Upper lobe of right lung (tissue), 1 donor: ENCODE data around the gene DOCK1. TPM values are rescaled to one million over a fixed set of nuclear protein-coding genes. Genes with fewer than 3 reads are reported as not detected.

Experiments
- ATAC-seq: fragments of 200-7000 bp; cut with Tn5 transposase; one replicate; pipeline ENCODE4 v1.9.1; 2020; ENCODE audit warnings: mild to moderate bottlenecking, moderate library complexity
- DNase-seq: peaks from one replicate; pipeline ENCODE4 v3.0.0-alpha.2; 2020
- H3K27ac ChIP-seq: fragments of 200-600 bp; one replicate; pipeline ENCODE4 v1.8.0; 2022
- H3K27me3 ChIP-seq: fragments of 200-600 bp; one replicate; pipeline ENCODE4 v1.8.0; 2022; ENCODE audit warnings: mild to moderate bottlenecking
- H3K36me3 ChIP-seq: fragments of 200-600 bp; one replicate; pipeline ENCODE4 v1.8.0; 2022
- H3K4me1 ChIP-seq: fragments of 200-600 bp; one replicate; pipeline ENCODE4 v1.8.0; 2022
- H3K4me3 ChIP-seq: fragments of 200-600 bp; one replicate; pipeline ENCODE4 v1.8.0; 2022; ENCODE audit warnings: mild to moderate bottlenecking
- H3K9me3 ChIP-seq: fragments of 200-600 bp; one replicate; pipeline ENCODE4 v1.8.0; 2022
- CTCF ChIP-seq: fragments of 200-600 bp; IDR thresholded peaks from one replicate; pipeline ENCODE4 v1.8.0; 2022; ENCODE audit warnings: antibody characterized with exemption
- intact Hi-C: fragments of 100-400 bp; cut with DNase I; formaldehyde crosslinking; loops from one replicate; pipeline ENCODE4 v1.11.0; 2022
- total RNA-seq: library from RNA; stranded (reverse); fragmentation: NEBNext Ultra II Directional; extraction: Animal tissue kit (Norgen Biotek cat#: 25700); gene quantifications from one replicate; pipeline ENCODE4 v1.2.1, GENCODE V29; 2021
- donor health status: DM: no; HTN: yes; CAD: no; lungs with severe emphysema.

The DOCK1 gene
- total RNA-seq, 1 donor from 2014 or later, result 46.4 TPM

- no peak for TF ChIP-seq CTCF
- Histone ChIP-seq H3K9me3 (no peaks in the 10 kb centered on the region), H3K27me3 (no peaks in the 10 kb centered on the region), H3K4me3 (no peak overlapping the region), H3K4me1 (no peaks in the 10 kb centered on the region), H3K27ac (no peak overlapping the region), H3K36me3 (peaks cover 68% of the 10 kb centered on the region)
- intact Hi-C loops, result no loop called here
- no peak for ATAC-seq
- DNase-seq, result no peak
These were observed 130.6 kb downstream of the DOCK1 start for GRCh38 chr10:127035827-127036226.

- Histone ChIP-seq H3K4me3 (no peak overlapping the region), H3K36me3 (peaks cover 63% of the 10 kb centered on the region), H3K9me3 (no peaks in the 10 kb centered on the region), H3K27me3 (no peaks in the 10 kb centered on the region), H3K4me1 (no peaks in the 10 kb centered on the region), H3K27ac (no peak overlapping the region)
- TF ChIP-seq CTCF, result no peak
- intact Hi-C loops, result no loop called here
- ATAC-seq (no peak), DNase-seq (no peak)
These were observed 131.8 kb downstream of the DOCK1 start for GRCh38 chr10:127036987-127037386.

GRCh38 chr10:127039435-127039834, 134.2 kb downstream of the DOCK1 start:
- intact Hi-C loops, result no loop called here
- Histone ChIP-seq H3K9me3 (no peaks in the 10 kb centered on the region), H3K36me3 (peaks cover 48% of the 10 kb centered on the region), H3K27me3 (no peaks in the 10 kb centered on the region), H3K27ac (no peak overlapping the region), H3K4me3 (no peak overlapping the region), H3K4me1 (no peaks in the 10 kb centered on the region)
- TF ChIP-seq CTCF, result no peak
- ATAC-seq, result no peak
- no peak for DNase-seq

GRCh38 chr10:127040756-127041155, 135.5 kb downstream of the DOCK1 start:
- intact Hi-C loops, result no loop called here
- Histone ChIP-seq H3K9me3 (no peaks in the 10 kb centered on the region), H3K4me1 (no peaks in the 10 kb centered on the region), H3K27ac (no peak overlapping the region), H3K36me3 (peaks cover 36% of the 10 kb centered on the region), H3K27me3 (no peaks in the 10 kb centered on the region), H3K4me3 (no peak overlapping the region)
- TF ChIP-seq CTCF, result no peak
- ATAC-seq (no peak), DNase-seq (no peak)

- Histone ChIP-seq H3K27me3 (no peaks in the 10 kb centered on the region), H3K27ac (no peak overlapping the region), H3K9me3 (no peaks in the 10 kb centered on the region), H3K4me3 (no peak overlapping the region), H3K4me1 (no peaks in the 10 kb centered on the region), H3K36me3 (peaks cover 36% of the 10 kb centered on the region)
- no peak for DNase-seq
- no peak for TF ChIP-seq CTCF
- intact Hi-C loops, result no loop called here
- ATAC-seq, result no peak
These were observed 136.3 kb downstream of the DOCK1 start for GRCh38 chr10:127041552-127041951.

- no peaks in the 10 kb centered on the region for H3K9me3 ChIP-seq
- DNase-seq (no peak), ATAC-seq (no peak)
- H3K27ac ChIP-seq, result no peak overlapping the region
- no peaks in the 10 kb centered on the region for H3K4me1 ChIP-seq
- intact Hi-C loops, result no loop called here
- H3K27me3 ChIP-seq, result no peaks in the 10 kb centered on the region
- H3K4me3 ChIP-seq, result no peak overlapping the region
- no peak for TF ChIP-seq CTCF
- peaks cover 23% of the 10 kb centered on the region for H3K36me3 ChIP-seq
These were observed 138.1 kb downstream of the DOCK1 start for GRCh38 chr10:127043301-127043700.
